ENCODE data around the gene CCDC13. TPM values are rescaled to one million over a fixed set of nuclear protein-coding genes. Genes with fewer than 3 reads are reported as not detected.

Gene CCDC13
- total and polyA plus RNA-seq, 2 of the 13 experiments (the other 11 are each of a cell fraction or from before 2014, with no cell fraction given): 0.22 to 0.51 TPM

- TF ChIP-seq REL (CRISPR knock-in tag; conservative IDR thresholded peaks at IDR 0.05) (no peak), NCOA1 (CRISPR knock-in tag; IDR thresholded peaks at IDR 0.05) (no peak), RFX5 (IDR thresholded peaks at IDR 0.05; ENCODE audit: low read depth, low read length) (no peak), NKX3-1 (CRISPR knock-in tag; IDR thresholded peaks at IDR 0.05) (no peak; the same call in 1 of the 2 replicates), ZSCAN22 (CRISPR knock-in tag; IDR thresholded peaks at IDR 0.05) (no peak), HINFP (CRISPR knock-in tag; IDR thresholded peaks at IDR 0.05; ENCODE audit: low read depth) (no peak), ZNF580 (CRISPR knock-in tag; IDR thresholded peaks at IDR 0.05; ENCODE audit: borderline replicate concordance, low read depth) (no peak), ZNF343 (CRISPR knock-in tag; IDR thresholded peaks at IDR 0.05) (no peak), SATB2 (CRISPR knock-in tag; IDR thresholded peaks at IDR 0.05) (no peak), ZNF790 (CRISPR knock-in tag; IDR thresholded peaks at IDR 0.05; ENCODE audit: borderline replicate concordance) (no peak), ZNF772 (CRISPR knock-in tag; IDR thresholded peaks at IDR 0.05) (0 out of 2 replicates have a peak, but pooled peaks have one; percentile 9), NR2C2 (CRISPR knock-in tag; IDR thresholded peaks at IDR 0.05; ENCODE audit: borderline replicate concordance) (peak; percentile 15; the same call in 1 of the 2 replicates), CENPBD1 (CRISPR knock-in tag; IDR thresholded peaks at IDR 0.05; ENCODE audit: borderline replicate concordance, low read depth) (no peak), CREB3 (CRISPR knock-in tag; IDR thresholded peaks at IDR 0.05) (no peak)
- TF ChIP-seq, protein P1, sequence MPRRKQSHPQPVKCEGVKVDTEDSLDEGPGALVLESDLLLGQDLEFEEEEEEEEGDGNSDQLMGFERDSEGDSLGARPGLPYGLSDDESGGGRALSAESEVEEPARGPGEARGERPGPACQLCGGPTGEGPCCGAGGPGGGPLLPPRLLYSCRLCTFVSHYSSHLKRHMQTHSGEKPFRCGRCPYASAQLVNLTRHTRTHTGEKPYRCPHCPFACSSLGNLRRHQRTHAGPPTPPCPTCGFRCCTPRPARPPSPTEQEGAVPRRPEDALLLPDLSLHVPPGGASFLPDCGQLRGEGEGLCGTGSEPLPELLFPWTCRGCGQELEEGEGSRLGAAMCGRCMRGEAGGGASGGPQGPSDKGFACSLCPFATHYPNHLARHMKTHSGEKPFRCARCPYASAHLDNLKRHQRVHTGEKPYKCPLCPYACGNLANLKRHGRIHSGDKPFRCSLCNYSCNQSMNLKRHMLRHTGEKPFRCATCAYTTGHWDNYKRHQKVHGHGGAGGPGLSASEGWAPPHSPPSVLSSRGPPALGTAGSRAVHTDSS (CRISPR knock-in tag; conservative IDR thresholded peaks at IDR 0.05): no peak
- TF ChIP-seq, protein P2, sequence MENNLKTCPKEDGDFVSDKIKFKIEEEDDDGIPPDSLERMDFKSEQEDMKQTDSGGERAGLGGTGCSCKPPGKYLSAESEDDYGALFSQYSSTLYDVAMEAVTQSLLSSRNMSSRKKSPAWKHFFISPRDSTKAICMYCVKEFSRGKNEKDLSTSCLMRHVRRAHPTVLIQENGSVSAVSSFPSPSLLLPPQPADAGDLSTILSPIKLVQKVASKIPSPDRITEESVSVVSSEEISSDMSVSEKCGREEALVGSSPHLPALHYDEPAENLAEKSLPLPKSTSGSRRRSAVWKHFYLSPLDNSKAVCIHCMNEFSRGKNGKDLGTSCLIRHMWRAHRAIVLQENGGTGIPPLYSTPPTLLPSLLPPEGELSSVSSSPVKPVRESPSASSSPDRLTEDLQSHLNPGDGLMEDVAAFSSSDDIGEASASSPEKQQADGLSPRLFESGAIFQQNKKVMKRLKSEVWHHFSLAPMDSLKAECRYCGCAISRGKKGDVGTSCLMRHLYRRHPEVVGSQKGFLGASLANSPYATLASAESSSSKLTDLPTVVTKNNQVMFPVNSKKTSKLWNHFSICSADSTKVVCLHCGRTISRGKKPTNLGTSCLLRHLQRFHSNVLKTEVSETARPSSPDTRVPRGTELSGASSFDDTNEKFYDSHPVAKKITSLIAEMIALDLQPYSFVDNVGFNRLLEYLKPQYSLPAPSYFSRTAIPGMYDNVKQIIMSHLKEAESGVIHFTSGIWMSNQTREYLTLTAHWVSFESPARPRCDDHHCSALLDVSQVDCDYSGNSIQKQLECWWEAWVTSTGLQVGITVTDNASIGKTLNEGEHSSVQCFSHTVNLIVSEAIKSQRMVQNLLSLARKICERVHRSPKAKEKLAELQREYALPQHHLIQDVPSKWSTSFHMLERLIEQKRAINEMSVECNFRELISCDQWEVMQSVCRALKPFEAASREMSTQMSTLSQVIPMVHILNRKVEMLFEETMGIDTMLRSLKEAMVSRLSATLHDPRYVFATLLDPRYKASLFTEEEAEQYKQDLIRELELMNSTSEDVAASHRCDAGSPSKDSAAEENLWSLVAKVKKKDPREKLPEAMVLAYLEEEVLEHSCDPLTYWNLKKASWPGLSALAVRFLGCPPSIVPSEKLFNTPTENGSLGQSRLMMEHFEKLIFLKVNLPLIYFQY (CRISPR knock-in tag; IDR thresholded peaks at IDR 0.05; ENCODE audit: borderline replicate concordance): no peak
- TF ChIP-seq, protein P3, sequence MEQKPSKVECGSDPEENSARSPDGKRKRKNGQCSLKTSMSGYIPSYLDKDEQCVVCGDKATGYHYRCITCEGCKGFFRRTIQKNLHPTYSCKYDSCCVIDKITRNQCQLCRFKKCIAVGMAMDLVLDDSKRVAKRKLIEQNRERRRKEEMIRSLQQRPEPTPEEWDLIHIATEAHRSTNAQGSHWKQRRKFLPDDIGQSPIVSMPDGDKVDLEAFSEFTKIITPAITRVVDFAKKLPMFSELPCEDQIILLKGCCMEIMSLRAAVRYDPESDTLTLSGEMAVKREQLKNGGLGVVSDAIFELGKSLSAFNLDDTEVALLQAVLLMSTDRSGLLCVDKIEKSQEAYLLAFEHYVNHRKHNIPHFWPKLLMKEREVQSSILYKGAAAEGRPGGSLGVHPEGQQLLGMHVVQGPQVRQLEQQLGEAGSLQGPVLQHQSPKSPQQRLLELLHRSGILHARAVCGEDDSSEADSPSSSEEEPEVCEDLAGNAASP (CRISPR knock-in tag; IDR thresholded peaks at IDR 0.05; ENCODE audit: borderline replicate concordance): no peak
Observed at GRCh38 chr3:42803414-42804105, 30.5 kb upstream of the CCDC13 start (continued).

All from HepG2 (cell line).